Activated T-helper 17 cell treated with anti-CD3 and anti-CD28 coated beads, Interleukin-2, amount 50 U/mL, for 72 hours (primary cell): ENCODE measurements around the gene HINFP. TPM values are rescaled to one million over a fixed set of nuclear protein-coding genes. Genes with fewer than 3 reads are reported as not detected.
"Not testable (repeated sequence)": the region's sequence is repeated elsewhere in the genome, so short reads cannot be mapped to it uniquely, and the experiment has no call there.

Experiments
- ATAC-seq: fragments of 150-1000 bp; cut with Tn5 transposase; replicated peaks from 2 replicates; pipeline ENCODE4 v1.10.0; 2021; ENCODE audit warnings: mild to moderate bottlenecking, moderate library complexity
- H3K27ac Mint-ChIP-seq: one replicate; pipeline ENCODE4 v1.8.0; 2022; ENCODE audit warnings: mixed read lengths
- H3K27me3 Mint-ChIP-seq: one replicate; pipeline ENCODE4 v1.8.0; 2022; ENCODE audit warnings: mixed read lengths
- H3K36me3 Mint-ChIP-seq: one replicate; pipeline ENCODE4 v1.8.0; 2022; ENCODE audit warnings: low read depth, mild to moderate bottlenecking, mixed read lengths
- H3K4me1 Mint-ChIP-seq: one replicate; pipeline ENCODE4 v1.8.0; 2022; ENCODE audit warnings: mixed read lengths
- H3K4me3 Mint-ChIP-seq: one replicate; pipeline ENCODE4 v1.8.0; 2022; ENCODE audit warnings: mild to moderate bottlenecking, mixed read lengths
- H3K9me3 Mint-ChIP-seq: one replicate; pipeline ENCODE4 v1.8.0; 2022; ENCODE audit warnings: mixed read lengths
- total RNA-seq, 2 donors: library from RNA; stranded (reverse); gene quantifications; one replicate each; pipeline ENCODE4 v1.2.3, GENCODE V29; 2022

Gene HINFP
- total RNA-seq, 2 donors from 2014 or later = 41.6 to 47.5 TPM

DNA sequence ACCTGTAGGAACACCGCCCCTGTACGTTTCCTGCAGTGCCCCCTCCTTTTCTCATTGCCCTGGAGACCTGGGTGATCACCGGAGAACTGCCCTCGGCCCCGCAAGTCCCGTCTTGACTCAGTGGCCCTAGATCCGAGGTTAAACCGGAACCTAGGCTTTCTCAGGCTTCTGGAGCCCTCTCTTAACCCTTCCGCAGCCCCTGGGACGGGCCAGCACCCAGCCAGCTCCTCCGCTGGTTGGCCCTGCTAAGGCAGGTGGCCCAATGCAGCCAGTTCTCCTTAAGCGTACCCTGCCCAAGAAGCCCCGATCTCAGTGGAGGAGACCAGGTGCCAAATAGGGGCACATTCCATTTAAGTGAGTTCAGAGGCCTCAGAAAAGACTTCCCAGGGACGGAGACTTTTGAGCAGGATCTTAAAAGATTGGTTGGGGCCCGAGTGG lies 47.9 kb downstream of the HINFP start:
- Mint-ChIP-seq H3K4me1 (no peaks in the 10 kb centered on the region), H3K4me3 (peak overlapping the region; percentile 87), H3K9me3 (no peaks in the 10 kb centered on the region), H3K27ac (peak overlapping the region; percentile 87), H3K36me3 (no peaks in the 10 kb centered on the region), H3K27me3 (no peaks in the 10 kb centered on the region)
- peak; percentile 57 for ATAC-seq

DNA sequence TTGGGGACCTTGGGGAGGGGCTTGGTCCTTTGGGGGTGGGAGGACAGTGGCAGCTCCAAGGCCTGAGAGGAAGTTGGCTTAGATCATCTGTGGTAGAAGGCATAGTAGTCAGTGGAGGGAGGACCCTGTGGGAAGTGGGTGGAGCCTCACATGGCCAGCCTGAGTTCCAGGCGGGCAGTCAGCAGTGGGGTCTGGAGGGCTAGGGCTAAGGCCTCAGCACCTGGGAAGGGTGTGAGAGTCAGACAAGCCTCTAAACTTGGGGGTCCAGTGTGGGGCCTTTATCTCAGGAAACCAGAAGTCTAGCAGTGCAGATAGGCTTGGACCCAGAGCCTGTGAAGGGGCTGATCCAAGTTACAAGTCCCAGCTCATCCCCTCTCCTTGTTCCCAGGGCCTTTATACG lies 51.1 kb downstream of the HINFP start:
- Mint-ChIP-seq H3K4me3 (no peak overlapping the region), H3K27me3 (no peaks in the 10 kb centered on the region), H3K4me1 (no peaks in the 10 kb centered on the region), H3K9me3 (no peaks in the 10 kb centered on the region), H3K36me3 (no peaks in the 10 kb centered on the region), H3K27ac (no peak overlapping the region)
- no peak for ATAC-seq

GRCh38 chr11:119173453-119173852 lies 52.1 kb downstream of the HINFP start:
- no peak for ATAC-seq
- H3K36me3 Mint-ChIP-seq = no peaks in the 10 kb centered on the region
- H3K4me3 Mint-ChIP-seq = no peak overlapping the region
- no peaks in the 10 kb centered on the region for H3K9me3 Mint-ChIP-seq
- no peaks in the 10 kb centered on the region for H3K27me3 Mint-ChIP-seq
- H3K4me1 Mint-ChIP-seq = no peaks in the 10 kb centered on the region
- H3K27ac Mint-ChIP-seq = no peak overlapping the region

GRCh38 chr11:119175493-119176077 lies 54.2 kb downstream of the HINFP start:
- Mint-ChIP-seq H3K4me1 (no peaks in the 10 kb centered on the region), H3K27me3 (no peaks in the 10 kb centered on the region), H3K27ac (no peak overlapping the region), H3K36me3 (peaks cover 5% of the 10 kb centered on the region), H3K9me3 (no peaks in the 10 kb centered on the region), H3K4me3 (no peak overlapping the region)
- peak; percentile 66 for ATAC-seq

DNA sequence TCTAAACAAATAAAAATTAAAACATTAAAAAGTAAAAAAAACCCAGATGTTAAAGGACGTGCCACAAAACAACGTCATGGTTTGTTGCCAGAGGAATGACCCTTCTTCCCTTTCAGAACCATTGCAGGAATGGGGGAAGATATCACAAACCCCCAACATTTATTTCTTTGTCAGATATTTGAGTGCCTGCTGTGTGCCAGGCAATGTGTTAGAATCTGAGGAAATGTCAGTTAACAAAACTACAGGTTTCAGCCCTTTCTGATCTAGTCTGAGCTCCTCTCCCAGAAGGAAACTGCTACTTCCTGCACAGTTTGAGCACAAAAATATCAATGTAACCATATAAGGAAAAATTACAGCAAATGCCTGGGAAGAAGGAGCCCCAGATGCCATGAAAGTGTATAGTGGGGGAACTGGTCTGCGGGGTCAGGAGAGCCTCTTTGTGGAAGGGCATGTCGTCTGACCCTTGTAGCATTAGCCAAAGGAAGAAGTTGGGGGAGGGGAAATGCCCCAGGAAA lies 56.8 kb downstream of the HINFP start:
- Mint-ChIP-seq H3K36me3 (peaks cover 5% of the 10 kb centered on the region), H3K27me3 (no peaks in the 10 kb centered on the region), H3K27ac (peak overlapping the region; percentile 54), H3K9me3 (no peaks in the 10 kb centered on the region), H3K4me1 (no peaks in the 10 kb centered on the region), H3K4me3 (no peak overlapping the region)
- ATAC-seq = no peak

GRCh38 chr11:119179342-119179741 lies 58.0 kb downstream of the HINFP start:
- Mint-ChIP-seq H3K4me3 (no peak overlapping the region), H3K9me3 (no peaks in the 10 kb centered on the region), H3K27ac (no peak overlapping the region), H3K36me3 (peaks cover 5% of the 10 kb centered on the region), H3K4me1 (no peaks in the 10 kb centered on the region), H3K27me3 (no peaks in the 10 kb centered on the region)
- no peak for ATAC-seq

DNA sequence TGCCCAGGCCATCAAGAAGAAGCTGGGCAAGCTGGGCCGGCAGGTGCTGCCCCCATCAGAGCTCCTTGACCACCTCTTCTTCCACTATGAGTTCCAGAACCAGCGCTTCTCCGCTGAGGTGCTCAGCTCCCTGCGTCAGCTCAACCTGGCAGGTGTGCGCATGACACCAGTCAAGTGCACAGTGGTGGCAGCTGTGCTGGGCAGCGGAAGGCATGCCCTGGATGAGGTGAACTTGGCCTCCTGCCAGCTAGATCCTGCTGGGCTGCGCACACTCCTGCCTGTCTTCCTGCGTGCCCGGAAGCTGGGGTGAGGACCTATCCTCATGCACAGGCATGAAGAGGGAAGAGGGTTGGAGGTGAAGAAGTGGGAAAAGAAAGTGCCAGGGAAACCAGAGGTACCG lies 58.6 kb downstream of the HINFP start:
- Mint-ChIP-seq H3K36me3 (peaks cover 5% of the 10 kb centered on the region), H3K9me3 (no peaks in the 10 kb centered on the region), H3K27me3 (no peaks in the 10 kb centered on the region), H3K4me1 (no peaks in the 10 kb centered on the region), H3K4me3 (no peak overlapping the region), H3K27ac (no peak overlapping the region)
- ATAC-seq = no peak

GRCh38 chr11:119180729-119181676 lies 59.6 kb downstream of the HINFP start:
- Mint-ChIP-seq H3K9me3 (no peaks in the 10 kb centered on the region), H3K36me3 (peaks cover 5% of the 10 kb centered on the region), H3K27me3 (peaks cover under 1% of the 10 kb centered on the region), H3K4me1 (no peaks in the 10 kb centered on the region), H3K27ac (no peak overlapping the region), H3K4me3 (no peak overlapping the region)
- no peak for ATAC-seq

GRCh38 chr11:119181677-119182412 lies 60.5 kb downstream of the HINFP start:
- Mint-ChIP-seq H3K4me3 (no peak overlapping the region), H3K4me1 (no peaks in the 10 kb centered on the region), H3K27me3 (peaks cover 3% of the 10 kb centered on the region), H3K9me3 (no peaks in the 10 kb centered on the region), H3K36me3 (peaks cover 5% of the 10 kb centered on the region), H3K27ac (no peak overlapping the region)
- ATAC-seq = no peak

DNA sequence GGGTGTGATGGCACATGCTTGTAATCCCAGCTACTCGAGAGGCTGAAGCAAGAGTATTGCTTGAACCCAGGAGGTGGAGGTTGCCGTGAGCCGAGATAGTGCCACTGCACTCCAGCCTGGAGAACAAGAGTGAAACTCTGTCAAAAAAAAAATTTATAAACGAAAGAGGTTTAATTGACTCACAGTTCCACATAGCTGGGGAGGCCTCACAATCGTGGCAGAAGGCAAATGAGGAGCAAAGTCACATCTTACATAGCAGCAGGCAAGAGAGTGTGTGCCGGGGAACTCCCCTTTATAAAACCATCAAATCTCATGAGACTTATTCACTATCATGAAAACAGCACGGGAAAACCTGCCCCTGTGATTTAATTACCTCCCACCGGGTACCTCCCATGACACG lies 63.0 kb downstream of the HINFP start:
- not testable (repeated sequence) for H3K4me1 Mint-ChIP-seq, H3K27ac Mint-ChIP-seq, H3K27me3 Mint-ChIP-seq, H3K9me3 Mint-ChIP-seq, H3K4me3 Mint-ChIP-seq, H3K36me3 Mint-ChIP-seq
- ATAC-seq = peak; percentile 62

Other genes with a start within 250 kb of the HINFP start
- gene CXCR5, start 237.7 kb upstream of the HINFP start, total RNA-seq = 10 to 100 TPM in 1 of 2 donors, 1 to 10 TPM in 1; 8.0 to 20.2 TPM
- 10 to 100 TPM; 30.2 to 49.6 TPM for gene BCL9L, start 195.7 kb upstream of the HINFP start, total RNA-seq
- 1 to 10 TPM in 1 of 2 donors, under 1 TPM in 1; 0.43 to 7.1 TPM for gene UPK2, start 165.3 kb upstream of the HINFP start, total RNA-seq
- gene FOXR1, start 149.8 kb upstream of the HINFP start, total RNA-seq = under 1 TPM in 1 of 2 donors, not detected in 1; 0.98 TPM
- 10 to 100 TPM; 38.9 to 44.8 TPM for gene CENATAC, start 123.4 kb upstream of the HINFP start, total RNA-seq
- 1,000 to 10,000 TPM; 1,597 to 2,232 TPM for gene RPS25, start 103.2 kb upstream of the HINFP start, total RNA-seq
- gene TRAPPC4, start 102.8 kb upstream of the HINFP start, total RNA-seq = 10 to 100 TPM; 75.2 to 77.6 TPM
- gene SLC37A4, start 90.7 kb upstream of the HINFP start, total RNA-seq = 10 to 100 TPM; 28.1 to 36.8 TPM
- gene HYOU1, start 64.4 kb upstream of the HINFP start, total RNA-seq = 100 to 1,000 TPM in 1 of 2 donors, 10 to 100 TPM in 1; 67.7 to 117 TPM
- gene VPS11, start 53.8 kb upstream of the HINFP start, total RNA-seq = 10 to 100 TPM; 31.7 to 33.7 TPM
- gene HMBS, start 36.7 kb upstream of the HINFP start, total RNA-seq = 10 to 100 TPM; 15.7 to 26.3 TPM
- 10 to 100 TPM; 57.6 to 85.7 TPM for gene DPAGT1, start 19.7 kb upstream of the HINFP start, total RNA-seq
- gene C2CD2L, start 14.2 kb upstream of the HINFP start, total RNA-seq = 10 to 100 TPM; 16.5 to 26.4 TPM
- gene ABCG4, start 27.5 kb downstream of the HINFP start, total RNA-seq = not detected
- 10 to 100 TPM in 1 of 2 donors, 1 to 10 TPM in 1; 9.7 to 10.3 TPM for gene NLRX1, start 47.1 kb downstream of the HINFP start, total RNA-seq
- gene NHERF4, start 63.9 kb downstream of the HINFP start, total RNA-seq = under 1 TPM in 1 of 2 donors, not detected in 1; 0.19 TPM
- 10 to 100 TPM; 35.9 to 41.7 TPM for gene CBL, start 84.8 kb downstream of the HINFP start, total RNA-seq
- gene MCAM, start 195.6 kb downstream of the HINFP start, total RNA-seq = 10 to 100 TPM in 1 of 2 donors, 1 to 10 TPM in 1; 8.2 to 31.1 TPM
- 10 to 100 TPM; 23.7 to 32.6 TPM for gene RNF26, start 212.9 kb downstream of the HINFP start, total RNA-seq
- not detected for gene C1QTNF5, start 219.3 kb downstream of the HINFP start, total RNA-seq
- gene MFRP, start 225.1 kb downstream of the HINFP start, total RNA-seq = not detected